GM18909 (cell line): ENCODE results near the gene FIZ1.
"Not testable (repeated sequence)": the region's sequence is repeated elsewhere in the genome, so short reads cannot be mapped to it uniquely, and the experiment has no call there.

Experiments used
- ATAC-seq: cut with Tn5 transposase; IDR thresholded peaks from one replicate; pipeline ENCODE4 v1.9.1; 2021; ENCODE audit warnings: mild to moderate bottlenecking; ENCODE audit not compliant: unreplicated experiment, poor library complexity

Gene FIZ1

DNA sequence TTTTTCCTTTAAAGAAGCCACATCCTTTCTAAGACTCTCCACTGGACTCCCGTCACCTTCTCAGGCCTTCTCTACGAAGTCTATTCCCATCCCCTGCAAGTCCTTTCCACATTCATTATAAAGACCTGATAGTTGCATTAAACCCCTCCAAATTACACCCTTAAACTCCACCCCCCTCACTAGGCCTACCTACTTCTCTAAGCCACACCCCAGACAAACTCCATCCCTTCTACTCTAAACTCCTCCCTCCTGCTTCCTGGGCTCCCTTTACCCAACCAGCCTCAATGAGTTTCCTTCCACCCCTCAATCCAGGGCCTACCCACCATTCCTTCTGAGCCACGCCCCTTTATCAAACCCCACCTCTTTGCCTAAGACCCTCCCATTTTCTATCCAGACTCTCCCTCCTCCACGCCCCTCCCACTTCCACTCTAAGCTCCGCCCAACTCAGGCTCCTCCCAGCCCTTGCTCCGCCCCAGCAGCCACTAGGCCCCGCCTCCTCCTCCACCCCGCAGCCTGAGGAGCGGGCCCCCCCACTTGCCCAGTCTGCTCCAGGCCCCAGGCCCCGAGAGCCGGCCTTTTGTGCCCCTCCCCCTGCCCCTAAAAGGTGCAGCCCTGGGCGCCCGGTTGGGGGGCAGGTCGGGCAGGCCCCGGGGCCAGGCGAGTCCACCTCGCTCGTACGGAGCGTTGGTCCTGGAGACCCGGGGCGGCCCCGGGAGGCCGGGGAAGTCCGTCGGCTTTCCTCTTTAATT lies 424 bp downstream of the FIZ1 start:
- peak; percentile 56 for ATAC-seq

DNA sequence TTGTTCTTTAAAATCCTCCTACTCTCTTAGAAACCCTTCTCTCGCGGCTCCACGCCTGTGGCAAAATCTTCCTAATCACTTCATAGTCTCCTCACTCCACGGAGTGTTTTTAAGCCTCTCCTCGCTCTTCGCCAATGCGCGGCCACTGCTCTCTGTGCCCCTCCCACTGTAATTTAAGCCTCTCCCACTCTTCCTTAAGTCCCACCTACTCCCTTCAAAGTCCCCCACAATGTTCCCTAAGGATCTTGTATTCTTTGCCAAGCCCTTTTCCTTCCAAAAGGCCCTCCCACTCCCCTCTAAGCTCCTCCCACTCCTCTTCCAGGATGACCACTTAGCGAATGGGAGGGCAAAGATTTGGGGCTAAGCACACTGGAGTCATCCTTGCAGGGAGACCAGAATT lies 1.3 kb downstream of the FIZ1 start:
- ATAC-seq = no peak

DNA sequence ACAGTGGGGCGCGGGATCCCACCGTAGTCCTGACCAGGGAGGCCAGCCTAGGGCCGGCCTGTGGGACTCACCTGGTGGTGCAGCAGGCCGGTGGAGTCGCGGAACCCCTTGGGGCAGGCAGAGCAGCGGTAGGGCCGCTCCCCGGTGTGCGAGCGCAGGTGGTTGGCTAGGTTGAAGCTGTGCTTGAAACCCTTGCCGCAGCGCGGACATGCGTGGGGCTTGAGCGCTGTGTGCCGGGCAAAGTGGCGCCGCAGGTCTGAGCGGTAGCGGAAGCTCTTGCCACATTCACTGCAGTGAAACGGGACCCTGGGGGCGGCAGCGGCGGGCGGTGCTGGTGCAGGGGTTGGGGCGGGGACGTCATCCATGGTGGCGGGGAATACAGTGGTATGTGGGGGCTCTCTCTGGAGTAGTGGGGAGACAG lies 1.8 kb downstream of the FIZ1 start:
- no peak for ATAC-seq

- no peak for ATAC-seq
Observed at GRCh38 chr19:55596304-55596703, 3.0 kb downstream of the FIZ1 start.

- no peak for ATAC-seq
Observed at GRCh38 chr19:55594996-55595545, 4.2 kb downstream of the FIZ1 start.

GRCh38 chr19:55593096-55593772 lies 6.1 kb downstream of the FIZ1 start:
- ATAC-seq = no peak

DNA sequence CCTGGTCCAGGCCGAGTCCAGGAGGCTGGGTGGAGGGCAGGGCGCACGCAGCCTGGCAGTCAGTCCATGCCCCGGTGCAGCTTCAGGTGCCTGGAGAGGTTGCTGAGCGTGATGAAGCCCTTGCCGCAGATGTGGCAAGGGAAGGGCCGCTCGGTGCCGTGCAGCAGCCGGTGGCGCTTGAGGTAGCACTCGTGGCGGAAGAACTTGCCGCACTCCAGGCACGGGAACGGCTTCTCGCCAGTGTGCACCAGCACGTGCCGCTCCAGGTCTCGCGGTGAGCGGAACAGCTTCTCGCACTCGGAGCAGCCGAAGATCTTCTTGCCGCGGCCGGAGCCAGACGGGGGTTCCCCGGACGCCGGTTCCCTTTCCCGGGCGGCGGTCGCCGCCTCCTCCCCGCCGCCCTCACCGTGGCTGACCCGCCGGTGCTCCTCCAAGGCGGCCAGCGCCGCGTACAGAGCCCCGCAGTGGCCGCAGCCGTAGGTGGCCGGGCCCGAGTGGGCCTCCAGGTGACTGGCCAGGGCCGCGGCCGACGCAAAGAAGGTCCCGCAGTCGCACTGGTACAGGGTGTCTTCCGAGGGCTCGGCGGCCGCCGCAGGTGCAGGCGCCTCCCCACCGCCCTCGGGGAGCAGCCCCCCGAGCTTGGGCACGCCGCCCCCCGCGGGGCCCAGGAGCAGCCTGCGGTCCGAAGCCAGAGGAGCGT lies 6.8 kb downstream of the FIZ1 start:
- no peak for ATAC-seq

DNA sequence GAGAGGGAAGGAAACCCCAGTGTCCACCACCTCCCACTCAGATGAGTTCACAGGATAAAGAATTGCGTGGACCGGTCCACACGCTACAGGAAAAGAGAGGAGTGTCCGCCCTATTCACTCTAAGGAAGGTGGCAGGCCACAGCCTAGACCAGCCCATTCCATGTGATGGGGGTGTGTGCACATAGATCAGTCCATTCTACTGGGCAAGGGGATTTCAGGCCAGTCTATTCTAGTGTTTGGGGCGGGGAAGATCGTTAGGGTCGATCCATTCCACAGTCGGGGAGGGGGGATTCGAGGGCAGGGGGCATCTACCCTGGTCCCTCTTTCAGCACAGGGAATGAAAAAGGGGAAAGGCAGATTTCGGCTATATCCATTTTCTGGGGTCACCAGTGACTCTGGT lies 7.8 kb downstream of the FIZ1 start:
- no peak for ATAC-seq

DNA sequence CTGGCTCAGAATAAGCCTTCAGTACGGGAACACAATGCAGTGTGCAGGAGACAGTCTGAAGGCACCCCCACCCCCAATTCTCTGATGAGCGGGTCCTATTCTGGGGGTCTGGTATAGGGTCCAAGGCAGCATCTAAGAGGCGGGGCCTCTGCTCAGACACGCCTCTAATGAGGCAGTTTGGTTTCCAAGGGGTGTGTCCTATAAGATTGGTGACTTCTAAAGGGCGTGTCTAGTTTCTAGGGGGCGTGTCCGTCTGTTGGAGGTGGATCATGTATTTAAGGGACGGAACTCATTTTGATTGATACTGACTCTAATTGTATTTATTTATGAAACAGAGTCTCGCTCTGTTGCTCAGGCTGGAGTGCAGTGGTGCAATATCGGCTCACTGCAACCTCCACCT lies 8.7 kb downstream of the FIZ1 start:
- ATAC-seq = no peak

- no peak for ATAC-seq
Observed at GRCh38 chr19:55590109-55590508, 9.2 kb downstream of the FIZ1 start.

GRCh38 chr19:55588738-55589137 lies 10.6 kb downstream of the FIZ1 start:
- no peak for ATAC-seq

DNA sequence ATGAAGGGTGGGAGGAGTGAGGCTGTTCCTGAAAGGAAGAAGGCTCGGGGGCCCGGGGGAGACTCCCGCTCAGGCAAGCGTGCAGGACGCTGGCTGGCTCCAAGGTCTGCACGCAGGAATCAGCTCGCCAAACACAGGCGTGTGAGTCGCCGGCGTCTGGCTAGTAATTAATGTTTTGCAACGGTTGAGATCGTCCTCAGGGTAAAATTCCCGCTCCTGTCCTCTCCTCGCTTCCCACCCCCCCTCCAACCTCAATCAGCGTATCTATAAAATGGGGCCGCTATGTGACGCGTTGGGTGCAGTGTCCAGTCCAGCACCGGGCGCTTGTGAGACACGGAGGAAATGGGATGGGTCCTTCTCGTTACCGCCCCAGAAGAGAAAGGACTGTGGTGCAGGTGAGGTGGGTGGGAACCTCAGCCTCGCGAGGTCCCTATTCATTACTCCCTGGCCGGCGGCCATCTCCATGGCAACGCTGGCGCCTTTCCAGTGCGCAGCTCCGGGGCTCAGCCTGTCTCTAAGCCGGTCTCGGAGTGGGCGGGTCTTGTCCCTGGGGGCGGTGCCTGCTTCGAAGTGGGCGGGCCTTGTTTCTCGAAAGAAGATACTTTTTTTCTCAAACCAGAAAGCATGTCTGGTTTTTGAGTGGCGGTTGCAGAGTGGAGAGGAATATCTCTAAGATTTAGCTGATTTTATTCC lies 12.2 kb downstream of the FIZ1 start:
- peak; percentile 93 for ATAC-seq

DNA sequence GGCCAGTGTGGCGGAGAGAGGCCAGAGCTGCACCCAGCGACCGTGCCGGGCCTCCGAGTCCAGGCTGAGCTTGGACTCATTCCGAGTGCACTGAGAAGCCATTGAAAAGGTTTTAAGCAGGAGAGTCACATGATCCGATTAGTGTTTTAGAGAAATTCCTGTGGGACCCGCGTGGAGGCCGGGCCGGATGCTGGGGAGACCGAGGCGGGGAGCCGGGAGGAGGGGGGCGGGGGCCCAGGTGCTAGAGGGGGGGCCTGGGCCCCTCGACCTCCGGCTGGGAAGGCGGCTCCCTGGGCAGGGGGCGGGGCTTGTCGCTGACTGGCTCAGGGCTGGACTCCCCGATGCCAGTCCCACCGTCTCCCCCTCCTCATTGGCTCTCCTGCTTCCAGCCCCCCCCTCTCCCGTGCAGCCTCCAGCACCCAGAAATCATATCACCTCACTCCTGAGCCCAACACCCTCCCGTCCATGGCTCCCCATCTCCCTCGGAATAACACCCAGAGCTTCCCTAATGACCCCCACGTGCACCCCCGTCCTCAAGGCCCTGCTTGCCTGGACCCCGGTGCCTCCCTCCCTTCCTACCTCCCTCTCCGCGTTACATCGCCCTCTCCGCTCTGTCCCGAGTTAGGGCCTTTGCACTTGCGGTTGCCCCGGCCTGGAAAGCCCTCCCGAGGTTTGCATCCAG lies 13.5 kb downstream of the FIZ1 start:
- ATAC-seq = no peak

- ATAC-seq = no peak
Observed at GRCh38 chr19:55584871-55585270, 14.4 kb downstream of the FIZ1 start.

GRCh38 chr19:55583897-55584296 lies 15.4 kb downstream of the FIZ1 start:
- ATAC-seq = not testable (repeated sequence)

DNA sequence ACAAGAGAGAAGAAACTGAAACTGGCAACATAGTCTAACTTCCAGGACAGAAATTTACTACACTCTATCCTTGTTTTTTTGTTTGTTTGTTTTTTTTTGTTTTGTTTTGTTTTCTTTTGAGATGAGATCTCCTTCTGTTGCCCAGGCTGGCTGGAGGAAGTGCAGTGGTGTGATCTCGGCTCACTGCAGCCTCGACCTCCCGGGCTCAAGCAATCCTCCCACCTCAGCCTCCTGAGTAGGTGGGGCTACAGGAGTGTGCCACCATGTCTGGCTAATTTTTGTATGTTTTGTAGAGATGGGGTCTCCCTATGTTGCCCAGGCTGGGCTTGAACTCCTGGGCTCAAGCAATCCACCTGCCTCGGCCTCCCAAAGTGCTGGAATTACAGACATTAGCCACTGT lies 17.0 kb downstream of the FIZ1 start:
- ATAC-seq = not testable (repeated sequence)

- ATAC-seq = no peak
Observed at GRCh38 chr19:55581823-55582223, 17.5 kb downstream of the FIZ1 start.

DNA sequence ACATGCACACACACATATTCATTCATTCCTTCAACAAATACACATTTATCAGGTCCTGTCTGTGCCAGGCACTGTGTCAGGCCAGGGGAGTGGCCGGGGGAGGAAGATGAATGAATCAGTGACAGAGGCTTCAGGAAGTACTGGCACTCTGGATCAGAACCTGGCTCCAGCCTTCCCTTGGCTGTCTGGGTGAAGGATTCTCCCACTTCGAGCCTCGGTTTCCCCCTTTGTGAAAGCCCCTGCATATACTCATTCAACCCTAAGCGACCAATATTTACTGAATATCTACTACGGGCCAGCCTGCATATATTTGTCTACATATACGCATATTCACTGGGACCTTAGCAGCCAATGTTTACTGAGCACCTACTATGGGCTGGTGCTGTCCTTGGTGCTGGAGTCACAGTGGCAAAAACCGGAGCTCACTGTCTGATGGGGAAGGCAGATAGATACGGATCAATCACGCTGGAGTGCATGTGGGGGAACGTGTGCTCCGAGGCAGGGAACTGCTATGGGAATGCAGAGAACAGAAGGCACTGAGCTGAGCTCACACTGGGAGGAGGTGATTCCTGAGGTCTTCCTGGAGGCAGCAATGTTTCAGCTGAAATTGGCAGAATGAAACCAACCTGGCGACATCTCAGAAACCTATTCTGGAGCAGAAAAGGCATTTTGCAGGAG lies 18.0 kb downstream of the FIZ1 start:
- ATAC-seq = no peak

DNA sequence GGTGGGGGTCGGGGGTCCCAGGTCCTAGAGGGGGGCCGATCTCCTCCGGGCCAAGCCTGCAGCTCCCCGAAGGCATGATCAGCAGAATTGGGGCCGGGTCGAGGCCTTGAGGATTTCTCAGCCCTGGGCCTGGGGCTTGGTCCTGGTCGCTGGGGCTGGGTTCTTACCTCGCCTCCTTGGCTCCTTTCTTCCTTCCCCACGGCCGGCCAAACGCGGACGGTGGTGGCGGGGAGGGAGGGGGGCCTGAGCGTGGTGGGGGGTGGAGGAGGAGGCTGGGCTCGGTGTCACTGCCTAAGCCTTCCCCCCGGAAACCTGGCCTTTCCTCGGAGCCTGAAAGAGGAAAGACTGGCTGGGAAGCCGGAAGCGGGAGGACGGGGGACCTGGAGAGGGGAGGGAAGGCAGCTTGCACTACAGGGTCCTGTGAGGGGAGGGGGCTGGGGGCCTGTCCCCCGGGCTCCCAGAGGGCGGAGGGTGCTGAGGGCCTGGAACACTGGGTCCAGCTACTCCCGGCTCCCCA lies 18.6 kb downstream of the FIZ1 start, which contains the start of gene ZNF579:
Gene ZNF579 (minus strand): TSS at position 221 of the 517 bp plus-strand sequence. CDS start 1,209 bp downstream, outside the sequence.
- no peak for ATAC-seq
